ENCODE results near the gene CASR. TPM values are rescaled to one million over a fixed set of nuclear protein-coding genes. Genes with fewer than 3 reads are reported as not detected.

The CASR gene
- polyA plus RNA-seq, 1 of the 3 experiments (the other 2 are of a cell fraction), result not detected

DNA sequence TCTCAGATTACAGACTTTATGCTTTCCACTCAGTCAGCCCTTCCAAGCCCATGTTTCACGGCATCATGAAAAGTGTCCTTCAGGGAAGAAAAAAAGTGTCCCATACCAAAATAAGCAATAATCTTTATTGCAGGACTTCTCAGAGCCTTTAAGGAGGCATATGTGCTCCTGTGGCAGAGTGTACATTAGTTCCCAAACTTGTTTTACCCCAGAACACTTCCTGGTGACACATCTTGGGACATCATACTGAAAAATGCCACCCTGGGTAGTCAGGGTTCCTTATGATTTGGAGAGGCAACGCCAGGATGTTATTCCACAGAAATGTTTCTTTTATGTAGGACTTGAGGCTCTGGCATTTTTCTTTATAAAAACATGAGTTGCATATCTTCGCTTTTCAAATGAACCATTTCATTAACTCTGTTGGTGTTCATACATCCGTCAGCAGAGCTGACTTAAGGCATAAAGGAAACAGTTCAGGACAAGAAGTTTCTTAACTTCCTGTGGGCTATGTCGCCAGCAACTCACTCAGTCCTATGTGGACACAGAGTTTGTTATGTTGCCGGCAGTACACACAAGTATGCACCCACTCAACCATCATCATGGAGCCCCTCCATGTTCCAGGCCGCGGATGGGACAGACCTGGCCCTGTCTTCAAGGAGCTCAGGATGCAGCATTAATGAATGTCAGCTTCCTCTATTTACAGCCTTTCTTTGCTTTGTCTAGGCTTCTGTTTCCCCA lies 63.8 kb downstream of the CASR start:
- no peaks in the 10 kb centered on the region for H3K79me2 ChIP-seq (ENCODE audit: insufficient read depth)
- TF ChIP-seq NRF1 (IDR thresholded peaks at IDR 0.05; ENCODE audit: low read depth, low read length) (no peak), TEAD4 (IDR thresholded peaks at IDR 0.05; ENCODE audit: borderline replicate concordance, insufficient read depth) (no peak), ELF1 (IDR thresholded peaks at IDR 0.05) (no peak), NFIC (IDR thresholded peaks at IDR 0.05; ENCODE audit: borderline replicate concordance) (no peak), RAD21 (IDR thresholded peaks at IDR 0.05; ENCODE audit: low read length) (no peak), SMC3 (IDR thresholded peaks at IDR 0.05; ENCODE audit: low read depth, low read length) (no peak), MXI1 (IDR thresholded peaks at IDR 0.05; ENCODE audit: low read depth, low read length) (no peak), EZH2phosphoT487 (IDR thresholded peaks at IDR 0.05; ENCODE audit: borderline replicate concordance, low read depth) (no peak), TAF1 (IDR thresholded peaks at IDR 0.05; ENCODE audit: borderline replicate concordance, low read depth, low read length) (no peak)
- TF ChIP-seq, protein P1, sequence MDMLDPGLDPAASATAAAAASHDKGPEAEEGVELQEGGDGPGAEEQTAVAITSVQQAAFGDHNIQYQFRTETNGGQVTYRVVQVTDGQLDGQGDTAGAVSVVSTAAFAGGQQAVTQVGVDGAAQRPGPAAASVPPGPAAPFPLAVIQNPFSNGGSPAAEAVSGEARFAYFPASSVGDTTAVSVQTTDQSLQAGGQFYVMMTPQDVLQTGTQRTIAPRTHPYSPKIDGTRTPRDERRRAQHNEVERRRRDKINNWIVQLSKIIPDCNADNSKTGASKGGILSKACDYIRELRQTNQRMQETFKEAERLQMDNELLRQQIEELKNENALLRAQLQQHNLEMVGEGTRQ (IDR thresholded peaks at IDR 0.05; ENCODE audit: borderline replicate concordance, low read depth, low read length), result no peak
- TF ChIP-seq, protein P2, sequence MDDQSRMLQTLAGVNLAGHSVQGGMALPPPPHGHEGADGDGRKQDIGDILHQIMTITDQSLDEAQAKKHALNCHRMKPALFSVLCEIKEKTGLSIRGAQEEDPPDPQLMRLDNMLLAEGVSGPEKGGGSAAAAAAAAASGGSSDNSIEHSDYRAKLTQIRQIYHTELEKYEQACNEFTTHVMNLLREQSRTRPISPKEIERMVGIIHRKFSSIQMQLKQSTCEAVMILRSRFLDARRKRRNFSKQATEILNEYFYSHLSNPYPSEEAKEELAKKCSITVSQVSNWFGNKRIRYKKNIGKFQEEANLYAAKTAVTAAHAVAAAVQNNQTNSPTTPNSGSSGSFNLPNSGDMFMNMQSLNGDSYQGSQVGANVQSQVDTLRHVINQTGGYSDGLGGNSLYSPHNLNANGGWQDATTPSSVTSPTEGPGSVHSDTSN (IDR thresholded peaks at IDR 0.05), result no peak
- TF ChIP-seq, protein P3, sequence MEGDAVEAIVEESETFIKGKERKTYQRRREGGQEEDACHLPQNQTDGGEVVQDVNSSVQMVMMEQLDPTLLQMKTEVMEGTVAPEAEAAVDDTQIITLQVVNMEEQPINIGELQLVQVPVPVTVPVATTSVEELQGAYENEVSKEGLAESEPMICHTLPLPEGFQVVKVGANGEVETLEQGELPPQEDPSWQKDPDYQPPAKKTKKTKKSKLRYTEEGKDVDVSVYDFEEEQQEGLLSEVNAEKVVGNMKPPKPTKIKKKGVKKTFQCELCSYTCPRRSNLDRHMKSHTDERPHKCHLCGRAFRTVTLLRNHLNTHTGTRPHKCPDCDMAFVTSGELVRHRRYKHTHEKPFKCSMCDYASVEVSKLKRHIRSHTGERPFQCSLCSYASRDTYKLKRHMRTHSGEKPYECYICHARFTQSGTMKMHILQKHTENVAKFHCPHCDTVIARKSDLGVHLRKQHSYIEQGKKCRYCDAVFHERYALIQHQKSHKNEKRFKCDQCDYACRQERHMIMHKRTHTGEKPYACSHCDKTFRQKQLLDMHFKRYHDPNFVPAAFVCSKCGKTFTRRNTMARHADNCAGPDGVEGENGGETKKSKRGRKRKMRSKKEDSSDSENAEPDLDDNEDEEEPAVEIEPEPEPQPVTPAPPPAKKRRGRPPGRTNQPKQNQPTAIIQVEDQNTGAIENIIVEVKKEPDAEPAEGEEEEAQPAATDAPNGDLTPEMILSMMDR (IDR thresholded peaks at IDR 0.05), result no peak
- TF ChIP-seq, protein P4, sequence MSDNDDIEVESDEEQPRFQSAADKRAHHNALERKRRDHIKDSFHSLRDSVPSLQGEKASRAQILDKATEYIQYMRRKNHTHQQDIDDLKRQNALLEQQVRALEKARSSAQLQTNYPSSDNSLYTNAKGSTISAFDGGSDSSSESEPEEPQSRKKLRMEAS (IDR thresholded peaks at IDR 0.05; ENCODE audit: low read depth), result no peak
- CTCF ChIA-PET, result interaction anchor here (0.8 to 3.0 kb wide), 2 partner anchors 10 to 12 kb away, joined by 3 to 13 read pairs; no protein-coding TSS in a partner anchor
- H3F3A ChIP-seq (replicated peaks; ENCODE audit: insufficient read depth), result no peaks in the 10 kb centered on the region
- no peaks in the 10 kb centered on the region for H3K9me3 ChIP-seq
- H3K9me2 ChIP-seq, result no peaks in the 10 kb centered on the region
- no peak overlapping the region for H3K4me3 ChIP-seq (ENCODE audit: low read depth in 2 of 2, low read length in 1 of 2)
- no peak overlapping the region for H2AFZ ChIP-seq (ENCODE audit: low read depth)
- 24% methylated on average over 7 of the region's 8 CpGs for WGBS (ENCODE audit: low lambda C conversion rate)
- no peak overlapping the region for H3K9ac ChIP-seq
- POLR2A ChIA-PET, result no interaction called here
- H3K4me2 ChIP-seq, result no peak overlapping the region
- H3K27ac ChIP-seq (ENCODE audit: low read depth in 2 of 2, low read length in 1 of 2), result no peak overlapping the region
- peaks cover 21% of the 10 kb centered on the region; the same call in 1 of the 2 replicates for H3K27me3 ChIP-seq (ENCODE audit: insufficient read depth)
- DNase-seq, result no peak
- no peaks in the 10 kb centered on the region for H3K36me3 ChIP-seq (replicated peaks in 1 of 2; ENCODE audit: control insufficient read depth in 1 of 2, insufficient read depth in 2 of 2, low read length in 1 of 2)
- peaks cover 0 to 7% of the 10 kb centered on the region in 2 experiments; a peak in 1 of 4 replicates for H3K4me1 ChIP-seq (ENCODE audit: control insufficient read depth in 1 of 2, insufficient read depth in 2 of 2, low read depth in 1 of 2, low read length in 1 of 2)
- H4K20me1 ChIP-seq (ENCODE audit: insufficient read depth), result no peaks in the 10 kb centered on the region
